Loucy (cell line): Measurements from ENCODE around the gene RFNG.

Experiments
- CTCF ChIP-seq: fragments of 200-600 bp; sonication (generic); conservative IDR thresholded peaks from 2 replicates; pipeline ENCODE4 v1.5.1; 2014; ENCODE audit warnings: mild to moderate bottlenecking, antibody characterized with exemption, low read length
- EZH2phosphoT487 ChIP-seq: fragments of 200-600 bp; IDR thresholded peaks from 2 replicates; pipeline ENCODE4 v1.6.1; 2018; ENCODE audit warnings: antibody characterized with exemption, mild to moderate bottlenecking, moderate library complexity, borderline replicate concordance

- TF ChIP-seq EZH2phosphoT487 (no peak), CTCF (no peak)
Observed at GRCh38 chr17:82011617-82012187, 39.9 kb downstream of the RFNG start.
